Activated CD8-positive, alpha-beta T cell treated with anti-CD3 and anti-CD28 coated beads, Interleukin-2, amount 10 ng/mL, durations not matched to agents 7 days and 5 days (primary cell): ENCODE measurements around the gene VPS13C. TPM values are rescaled to one million over a fixed set of nuclear protein-coding genes. Genes with fewer than 3 reads are reported as not detected.

Experiments
- ATAC-seq: fragments of 150-1000 bp; cut with Tn5 transposase; one replicate; pipeline ENCODE4 v1.10.0; 2021; ENCODE audit warnings: moderate library complexity
- CTCF ChIA-PET: fragments of 350-600 bp; sonication (Branson Sonifier 250); formaldehyde crosslinking; loops from one replicate; lab custom pipeline; 2021; ENCODE audit warnings: antibody characterized with exemption; lab: Charles Lee
- POLR2A ChIA-PET: fragments of 350-600 bp; sonication (Branson Sonifier 250); formaldehyde crosslinking; loops from one replicate; lab custom pipeline; 2021; ENCODE audit warnings: antibody characterized with exemption; lab: Charles Lee
- DNase-seq: peaks from one replicate; pipeline ENCODE4 v3.0.0-alpha.2; 2020
- H3K27ac Mint-ChIP-seq: one replicate; pipeline ENCODE4 v1.8.0; 2021; ENCODE audit warnings: mild to moderate bottlenecking, mixed read lengths
- H3K27me3 Mint-ChIP-seq: one replicate; pipeline ENCODE4 v1.8.0; 2021; ENCODE audit warnings: low read depth, mixed read lengths
- H3K36me3 Mint-ChIP-seq: one replicate; pipeline ENCODE4 v1.8.0; 2021; ENCODE audit warnings: low read depth, mixed read lengths
- H3K4me1 Mint-ChIP-seq: one replicate; pipeline ENCODE4 v1.8.0; 2021; ENCODE audit warnings: low read depth, mixed read lengths
- H3K4me3 Mint-ChIP-seq: one replicate; pipeline ENCODE4 v1.8.0; 2021; ENCODE audit warnings: mild to moderate bottlenecking, mixed read lengths
- H3K9me3 Mint-ChIP-seq: one replicate; pipeline ENCODE4 v1.8.0; 2022; ENCODE audit warnings: mixed read lengths; ENCODE audit not compliant: insufficient read depth
- total RNA-seq, 2 experiments: library from RNA; stranded (reverse); gene quantifications; one replicate each; pipeline ENCODE4 v1.2.3, GENCODE V29; 2021

Gene VPS13C
- total RNA-seq, 2 experiments from 2014 or later: 58.3 to 64.7 TPM

DNA sequence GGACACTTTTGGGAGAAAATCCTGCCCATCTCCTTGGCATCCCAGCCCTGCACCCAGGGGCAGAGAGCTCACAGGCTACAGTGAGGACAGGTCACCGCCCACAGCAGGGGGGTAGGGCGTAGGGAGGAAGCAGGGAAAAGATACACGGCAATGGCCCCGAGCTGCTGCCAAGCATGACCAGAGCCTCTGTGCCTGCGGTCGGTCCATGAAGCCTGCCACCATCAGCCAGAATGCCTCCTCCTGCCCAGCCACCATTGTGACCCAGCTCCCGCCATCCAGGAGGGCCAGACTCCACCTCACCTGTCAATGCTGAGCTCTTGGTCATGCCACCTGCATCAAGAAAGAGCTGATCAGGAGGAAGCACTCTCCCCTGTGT is 230.7 kb downstream of the VPS13C start:
- no peak overlapping the region for H3K4me3 Mint-ChIP-seq

DNA sequence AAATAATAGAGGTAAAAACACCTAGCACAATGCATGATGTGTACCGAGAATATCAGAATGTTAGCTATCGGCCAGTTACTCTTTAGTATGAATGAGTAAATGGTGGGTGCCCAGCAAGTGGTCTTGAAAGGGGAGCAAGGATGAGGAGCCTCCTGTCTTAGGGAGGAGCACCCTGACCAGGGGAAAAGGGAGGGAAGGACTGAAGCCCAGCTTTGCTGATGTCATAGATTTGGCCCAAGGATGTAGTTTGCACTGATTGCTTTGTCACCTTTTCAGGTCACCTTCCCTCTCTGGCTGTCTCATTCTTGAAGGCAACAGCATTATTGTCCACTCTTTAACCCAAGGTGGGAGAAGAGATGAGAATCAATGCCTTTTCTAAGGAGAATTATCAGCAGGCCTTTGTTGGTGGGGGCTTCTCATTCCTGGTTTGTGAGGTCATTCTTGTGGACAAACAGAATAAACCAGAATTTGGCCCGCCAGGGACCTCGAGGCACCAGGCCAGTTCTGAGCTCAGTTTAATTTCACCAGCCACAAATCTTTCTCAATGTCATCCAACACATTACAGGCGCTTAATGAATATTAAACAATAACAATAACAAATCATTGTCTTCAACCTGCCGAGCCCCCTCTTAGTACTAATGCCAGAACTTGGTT is 231.3 kb downstream of the VPS13C start:
- no peak overlapping the region for H3K27ac Mint-ChIP-seq
- peaks cover 14% of the 10 kb centered on the region for H3K4me1 Mint-ChIP-seq
- ChIA-PET CTCF (interaction anchor here (0.5 to 0.6 kb wide), 2 partner anchors 9 to 634 kb away, joined by 3 read pairs; no protein-coding TSS in a partner anchor), POLR2A (no interaction called here)
- no peaks in the 10 kb centered on the region for H3K9me3 Mint-ChIP-seq
- H3K4me3 Mint-ChIP-seq: no peak overlapping the region
- no peak for ATAC-seq
- DNase-seq: no peak
- H3K36me3 Mint-ChIP-seq: no peaks in the 10 kb centered on the region
- peaks cover 14% of the 10 kb centered on the region for H3K27me3 Mint-ChIP-seq

More for the DNA sequence above, 230.7 kb downstream of the VPS13C start:
- H3K36me3 Mint-ChIP-seq: no peaks in the 10 kb centered on the region
- no peak for ATAC-seq
- ChIA-PET POLR2A (no interaction called here), CTCF (interaction anchor here (0.5 kb wide), 1 partner anchor 9 kb away, joined by 3 read pairs; no protein-coding TSS in a partner anchor)
- no peak overlapping the region for H3K27ac Mint-ChIP-seq
- H3K9me3 Mint-ChIP-seq: no peaks in the 10 kb centered on the region
- H3K4me1 Mint-ChIP-seq: peaks cover 15% of the 10 kb centered on the region
- H3K27me3 Mint-ChIP-seq: peaks cover 14% of the 10 kb centered on the region
- no peak for DNase-seq

DNA sequence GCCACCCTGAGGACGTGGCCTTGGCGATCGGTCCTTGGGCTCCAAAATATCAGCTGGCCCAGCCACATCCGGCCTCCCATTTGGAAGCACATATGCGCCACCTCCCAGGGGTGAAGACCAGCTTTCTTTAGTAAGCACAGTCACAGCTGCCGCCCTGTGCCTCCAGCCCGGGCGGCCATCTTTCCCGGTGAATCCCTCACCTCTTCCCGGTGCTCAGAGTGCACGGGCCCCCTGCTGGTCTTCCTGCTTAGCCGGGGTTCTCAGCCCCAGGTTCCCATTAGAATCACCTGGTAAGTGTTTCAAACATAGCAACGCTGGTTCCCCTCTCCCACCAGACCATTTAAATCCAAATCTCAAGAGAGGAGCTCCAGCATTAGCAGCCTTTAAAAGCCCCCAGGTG is 232.2 kb downstream of the VPS13C start:
- CTCF ChIA-PET: no interaction called here
- Mint-ChIP-seq H3K36me3 (no peaks in the 10 kb centered on the region), H3K9me3 (no peaks in the 10 kb centered on the region), H3K4me3 (no peak overlapping the region), H3K27ac (no peak overlapping the region), H3K27me3 (peaks cover 16% of the 10 kb centered on the region), H3K4me1 (peaks cover 13% of the 10 kb centered on the region)
- POLR2A ChIA-PET: no interaction called here
- DNase-seq: no peak
- ATAC-seq: no peak

DNA sequence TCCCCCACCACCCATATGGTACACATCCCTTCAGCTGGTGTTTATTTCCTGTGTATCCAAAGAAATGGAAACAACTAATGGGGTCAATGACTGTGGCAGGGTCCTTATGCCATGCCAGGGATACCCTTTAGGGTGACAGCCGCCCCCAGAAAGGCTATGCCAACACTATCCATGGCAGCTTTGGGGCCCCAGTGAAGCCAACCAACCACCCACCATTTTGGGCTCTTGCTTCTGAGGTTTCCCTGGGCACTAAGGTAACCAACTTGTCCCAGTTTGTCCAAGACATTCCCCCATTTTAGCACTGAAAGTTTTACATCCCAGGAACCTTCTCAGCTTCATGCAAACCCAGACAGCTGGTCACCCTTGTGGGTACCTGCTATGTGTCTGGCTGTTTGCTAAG is 233.1 kb downstream of the VPS13C start:
- Mint-ChIP-seq H3K27me3 (peaks cover 11% of the 10 kb centered on the region), H3K9me3 (no peaks in the 10 kb centered on the region), H3K36me3 (no peaks in the 10 kb centered on the region), H3K27ac (no peak overlapping the region), H3K4me1 (peaks cover 13% of the 10 kb centered on the region), H3K4me3 (no peak overlapping the region)
- CTCF ChIA-PET: no interaction called here
- POLR2A ChIA-PET: no interaction called here
- DNase-seq (no peak), ATAC-seq (no peak)

DNA sequence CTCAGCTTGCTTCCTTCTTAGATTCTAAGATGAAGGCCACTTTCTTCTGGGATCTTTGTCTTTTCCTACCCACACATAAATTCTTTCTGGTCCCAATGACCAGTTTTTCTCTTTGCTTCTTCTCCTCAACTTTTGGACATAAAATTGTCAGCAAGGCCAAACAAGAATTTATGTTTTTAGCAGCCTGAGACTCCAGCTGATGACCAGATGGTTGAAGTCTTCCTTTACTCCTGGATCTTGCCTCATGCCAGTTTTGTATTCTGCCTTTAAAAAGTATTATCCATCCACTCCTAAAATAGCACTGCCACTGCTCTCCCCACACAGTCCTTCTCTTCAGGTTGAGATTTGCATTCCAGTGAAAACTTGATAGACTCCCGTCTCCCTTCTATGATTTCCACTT is 236.0 kb downstream of the VPS13C start:
- CTCF ChIA-PET: interaction anchor here (1.9 kb wide), 1 partner anchor 10 kb away, joined by 5 read pairs; no protein-coding TSS in a partner anchor
- H3K4me3 Mint-ChIP-seq: no peak overlapping the region
- no peaks in the 10 kb centered on the region for H3K36me3 Mint-ChIP-seq
- no peak overlapping the region for H3K27ac Mint-ChIP-seq
- H3K9me3 Mint-ChIP-seq: no peaks in the 10 kb centered on the region
- H3K4me1 Mint-ChIP-seq: no peaks in the 10 kb centered on the region
- POLR2A ChIA-PET: no interaction called here
- no peak for DNase-seq
- peaks cover 11% of the 10 kb centered on the region for H3K27me3 Mint-ChIP-seq
- ATAC-seq: no peak

DNA sequence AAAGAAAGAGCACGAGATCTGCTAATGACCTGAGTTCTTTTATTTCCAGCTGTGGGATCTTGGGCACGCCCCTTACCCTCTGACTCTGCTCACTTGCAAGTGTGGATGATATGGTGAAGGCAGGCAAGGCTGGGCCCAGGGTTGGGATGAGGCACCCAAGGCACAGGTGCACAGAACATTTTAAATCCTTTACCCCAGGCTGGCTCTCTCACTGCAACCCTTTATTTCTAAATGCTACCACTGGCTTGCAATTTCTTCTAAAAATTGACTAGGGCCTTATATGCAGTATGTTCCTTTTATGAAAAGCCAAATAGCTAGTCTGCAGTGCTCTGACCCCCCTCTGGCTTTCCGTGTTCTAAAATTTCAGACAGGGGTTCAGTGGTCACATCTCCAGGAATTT is 237.7 kb downstream of the VPS13C start:
- no peak for ATAC-seq
- H3K27me3 Mint-ChIP-seq: peaks cover 11% of the 10 kb centered on the region
- CTCF ChIA-PET: interaction anchor here (1.2 to 1.3 kb wide), 2 partner anchors 10 to 11 kb away, joined by 4 to 5 read pairs; no protein-coding TSS in a partner anchor
- H3K9me3 Mint-ChIP-seq: no peaks in the 10 kb centered on the region
- POLR2A ChIA-PET: no interaction called here
- no peak for DNase-seq
- H3K36me3 Mint-ChIP-seq: no peaks in the 10 kb centered on the region
- H3K27ac Mint-ChIP-seq: no peak overlapping the region
- H3K4me3 Mint-ChIP-seq: no peak overlapping the region
- no peaks in the 10 kb centered on the region for H3K4me1 Mint-ChIP-seq

DNA sequence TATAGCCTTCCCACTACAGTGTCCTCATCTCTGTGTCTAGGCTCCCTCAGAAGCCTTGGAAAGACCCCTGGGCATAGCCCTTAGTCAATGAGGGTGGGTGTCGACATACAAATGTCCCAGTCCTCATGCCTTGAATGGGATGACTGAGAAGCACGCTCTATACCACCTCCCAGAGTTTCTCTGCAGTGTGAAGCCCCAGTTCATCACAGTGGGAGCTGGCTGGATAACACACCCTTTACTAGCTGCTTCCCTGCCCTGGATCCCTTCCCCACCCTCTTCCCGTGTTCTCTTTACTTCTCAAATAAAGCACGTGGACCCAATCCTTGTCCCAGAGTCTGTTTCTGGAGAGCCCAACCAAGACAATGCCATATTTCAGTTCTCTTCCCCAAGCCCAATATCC is 239.3 kb downstream of the VPS13C start:
- Mint-ChIP-seq H3K9me3 (no peaks in the 10 kb centered on the region), H3K36me3 (no peaks in the 10 kb centered on the region), H3K27ac (no peak overlapping the region), H3K4me3 (no peak overlapping the region), H3K4me1 (no peaks in the 10 kb centered on the region), H3K27me3 (peaks cover 11% of the 10 kb centered on the region)
- ChIA-PET POLR2A (no interaction called here), CTCF (no interaction called here)
- ATAC-seq (no peak), DNase-seq (no peak)

DNA sequence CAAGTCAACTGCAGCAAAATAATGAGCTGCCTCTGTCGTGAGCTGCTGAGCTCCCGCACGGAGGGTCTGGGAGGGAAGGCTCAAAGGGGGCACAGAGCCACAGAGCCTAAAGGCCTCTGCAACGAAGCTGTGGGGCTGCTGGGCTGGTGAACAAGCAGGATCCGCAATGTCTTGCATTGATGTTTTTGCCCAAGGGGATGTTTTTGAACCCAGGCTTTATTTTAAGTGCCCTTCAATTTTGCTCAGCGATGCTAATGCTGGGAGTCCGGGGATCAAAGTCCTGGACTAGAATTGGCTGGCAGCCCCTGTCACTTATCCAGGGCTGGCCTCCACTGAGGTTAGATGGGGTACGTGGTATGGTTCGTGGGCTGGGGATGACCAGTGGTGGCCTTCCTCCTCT is 240.0 kb downstream of the VPS13C start:
- DNase-seq (no peak), ATAC-seq (no peak)
- Mint-ChIP-seq H3K27ac (no peak overlapping the region), H3K36me3 (no peaks in the 10 kb centered on the region), H3K27me3 (peaks cover 9% of the 10 kb centered on the region), H3K9me3 (no peaks in the 10 kb centered on the region), H3K4me3 (no peak overlapping the region), H3K4me1 (no peaks in the 10 kb centered on the region)
- POLR2A ChIA-PET: no interaction called here
- CTCF ChIA-PET: interaction anchor here (1.6 kb wide), 1 partner anchor 14 kb away, joined by 6 read pairs; no protein-coding TSS in a partner anchor

DNA sequence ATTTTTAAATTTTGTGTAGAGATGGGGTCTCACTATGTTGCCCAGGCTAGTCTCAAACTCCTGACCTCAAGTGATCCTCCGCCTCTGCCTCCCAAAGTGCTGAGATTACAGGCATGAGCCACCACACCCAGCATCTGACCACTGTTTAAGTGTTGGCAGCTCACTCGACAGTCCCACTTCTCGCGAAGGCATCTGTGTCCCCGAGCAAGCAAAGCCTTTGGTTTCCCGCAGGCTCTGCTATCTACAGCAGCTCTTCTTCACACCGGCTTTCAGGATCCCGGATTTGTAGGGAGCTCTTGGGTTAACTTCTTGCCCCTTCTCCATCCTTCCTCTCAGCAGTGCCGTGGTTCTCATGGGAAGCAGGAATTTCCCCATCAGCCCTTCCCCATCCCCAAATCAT is 240.9 kb downstream of the VPS13C start:
- no peak for DNase-seq
- no peak overlapping the region for H3K4me3 Mint-ChIP-seq
- no peak overlapping the region for H3K27ac Mint-ChIP-seq
- ChIA-PET POLR2A (no interaction called here), CTCF (interaction anchor here (1.6 kb wide), 1 partner anchor 15 kb away, joined by 6 read pairs; no protein-coding TSS in a partner anchor)
- H3K27me3 Mint-ChIP-seq: peaks cover 9% of the 10 kb centered on the region
- no peak for ATAC-seq
- H3K4me1 Mint-ChIP-seq: no peaks in the 10 kb centered on the region
- no peaks in the 10 kb centered on the region for H3K9me3 Mint-ChIP-seq
- no peaks in the 10 kb centered on the region for H3K36me3 Mint-ChIP-seq

DNA sequence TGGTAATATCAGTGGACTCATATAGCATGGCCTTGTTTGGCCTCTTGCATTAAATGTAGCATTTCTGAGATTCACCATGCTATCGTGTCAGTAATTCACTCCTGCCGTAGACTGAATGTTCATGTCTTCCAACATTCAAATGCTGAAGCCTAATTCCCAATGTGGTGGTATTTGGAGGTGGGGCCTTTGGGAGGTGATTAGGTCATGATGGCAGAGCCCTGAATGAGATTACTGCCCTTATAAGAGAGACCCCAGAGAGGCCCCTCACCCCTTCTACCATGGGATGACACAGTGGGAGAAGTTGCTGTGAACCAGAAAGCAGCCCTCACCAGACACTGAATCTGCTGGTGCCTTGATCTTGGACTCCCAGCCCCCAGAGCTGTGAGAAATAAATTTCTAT is 241.4 kb downstream of the VPS13C start:
- peaks cover 6% of the 10 kb centered on the region for H3K27me3 Mint-ChIP-seq
- no peaks in the 10 kb centered on the region for H3K9me3 Mint-ChIP-seq
- H3K4me3 Mint-ChIP-seq: no peak overlapping the region

DNA sequence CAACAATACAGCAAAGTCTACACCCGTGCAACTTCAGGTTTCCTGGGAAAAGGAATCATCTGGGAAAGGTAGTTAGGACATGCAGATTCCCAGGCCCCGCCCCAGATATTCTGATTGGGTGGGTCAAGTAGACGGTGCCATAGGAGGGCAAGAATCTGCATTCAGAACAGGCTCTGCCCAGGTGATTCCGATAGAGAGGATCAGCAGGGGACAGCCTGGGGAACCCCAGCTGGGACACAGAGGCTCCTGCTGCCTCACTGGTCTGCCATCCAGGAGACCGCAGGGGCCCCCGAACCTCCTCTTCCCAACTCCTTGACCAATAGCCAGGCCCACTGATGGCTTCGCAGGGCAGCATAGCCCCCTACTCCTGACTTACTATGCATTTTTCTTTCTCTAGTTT is 243.4 kb downstream of the VPS13C start:
- Mint-ChIP-seq H3K9me3 (no peaks in the 10 kb centered on the region), H3K4me1 (no peaks in the 10 kb centered on the region), H3K27me3 (no peaks in the 10 kb centered on the region), H3K36me3 (no peaks in the 10 kb centered on the region), H3K4me3 (no peak overlapping the region), H3K27ac (no peak overlapping the region)
- DNase-seq (no peak), ATAC-seq (no peak)
- POLR2A ChIA-PET: no interaction called here
- CTCF ChIA-PET: interaction anchor here (1.5 to 2.0 kb wide), 2 partner anchors 9 to 18 kb away, joined by 3 to 6 read pairs; no protein-coding TSS in a partner anchor

More for the DNA sequence above, 241.4 kb downstream of the VPS13C start:
- ChIA-PET CTCF (interaction anchor here (1.6 kb wide), 1 partner anchor 15 kb away, joined by 6 read pairs; no protein-coding TSS in a partner anchor), POLR2A (no interaction called here)
- Mint-ChIP-seq H3K4me1 (no peaks in the 10 kb centered on the region), H3K27ac (no peak overlapping the region), H3K36me3 (no peaks in the 10 kb centered on the region)
- no peak for DNase-seq
- no peak for ATAC-seq

DNA sequence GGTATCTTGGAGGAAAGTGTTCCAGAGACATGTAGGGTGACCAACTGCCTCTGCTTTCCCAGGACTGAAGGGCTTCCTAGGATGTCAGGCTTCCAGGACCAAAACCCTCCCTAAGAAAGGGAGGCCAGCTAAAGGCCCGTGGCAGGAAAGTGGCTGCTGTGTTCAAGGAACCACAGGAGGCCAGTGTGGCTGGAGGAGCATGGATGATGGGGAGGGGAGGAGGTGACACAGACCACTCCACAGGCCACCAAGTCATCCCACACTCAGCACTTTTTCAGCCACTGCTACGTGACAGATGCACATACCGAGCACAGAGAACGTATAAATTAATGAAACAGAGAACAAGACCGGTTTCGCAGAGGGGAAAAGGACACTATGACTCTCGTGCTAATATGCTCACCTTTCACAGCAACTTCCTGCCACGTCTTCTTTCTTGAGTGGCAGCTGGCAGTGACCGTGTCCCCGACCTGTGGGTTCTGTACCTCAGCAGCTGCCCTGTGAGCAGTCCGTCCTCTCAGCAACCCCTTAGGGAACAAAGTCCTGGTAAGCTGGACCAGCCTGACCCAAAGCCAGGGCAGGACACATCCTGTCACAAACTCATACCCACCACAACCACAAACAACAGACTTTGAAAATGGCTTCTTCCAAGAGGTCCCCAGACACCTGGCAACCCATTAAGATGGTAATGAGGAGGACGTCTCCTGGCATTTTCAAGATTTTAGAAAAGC is 244.7 kb downstream of the VPS13C start:
- H3K4me3 Mint-ChIP-seq: no peak overlapping the region
- CTCF ChIA-PET: interaction anchor here (2.0 kb wide), 1 partner anchor 19 kb away, joined by 6 read pairs; no protein-coding TSS in a partner anchor
- H3K4me1 Mint-ChIP-seq: no peaks in the 10 kb centered on the region
- H3K27me3 Mint-ChIP-seq: no peaks in the 10 kb centered on the region
- ATAC-seq (no peak), DNase-seq (no peak)
- no peaks in the 10 kb centered on the region for H3K36me3 Mint-ChIP-seq
- H3K27ac Mint-ChIP-seq: no peak overlapping the region
- POLR2A ChIA-PET: interaction anchor here (0.6 kb wide), 1 partner anchor 1357 kb away, joined by 3 read pairs; no protein-coding TSS in a partner anchor
- H3K9me3 Mint-ChIP-seq: no peaks in the 10 kb centered on the region
